ENCODE measurements around the gene METTL8. TPM values are rescaled to one million over a fixed set of nuclear protein-coding genes. Genes with fewer than 3 reads are reported as not detected.

METTL8 gene
- total and polyA plus RNA-seq, 2 experiments from 2014 or later: 16.8 to 30.5 TPM

DNA sequence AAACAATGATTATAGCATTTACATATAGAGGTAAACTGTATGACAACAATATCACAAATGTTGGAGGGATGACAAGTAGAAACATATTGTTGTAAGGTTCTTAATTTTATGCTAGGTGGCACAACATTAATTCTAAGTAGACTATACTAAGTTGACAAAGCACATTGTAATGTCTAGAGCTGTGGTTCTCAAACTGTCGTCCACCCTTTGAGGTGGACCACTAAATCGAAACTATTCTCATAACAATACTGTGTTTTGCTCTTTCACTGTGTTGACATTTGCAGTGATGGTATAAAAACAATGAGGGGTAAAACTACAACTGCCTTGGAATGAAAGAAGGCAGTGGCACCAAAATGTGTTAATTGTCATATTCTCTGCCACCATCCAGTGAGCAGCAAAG, 66.1 kb downstream of the METTL8 start:
- H2AFZ ChIP-seq: no peak overlapping the region
- no peaks in the 10 kb centered on the region for H3K36me3 ChIP-seq (replicated peaks; ENCODE audit: insufficient read depth, low read depth)
- DNase-seq (ENCODE audit: low spot score): no peak
- H3K4me2 ChIP-seq: no peak overlapping the region
- no peaks in the 10 kb centered on the region for H3K27me3 ChIP-seq
- no peaks in the 10 kb centered on the region for H3K4me1 ChIP-seq (ENCODE audit: insufficient read depth)
- TF ChIP-seq CTCF (IDR thresholded peaks at IDR 0.05; ENCODE audit: poor library complexity): no peak
- TF ChIP-seq EZH2phosphoT487 (IDR thresholded peaks at IDR 0.05; ENCODE audit: low read depth, severe bottlenecking, unreplicated experiment): no peak
- TF ChIP-seq EZH2 (IDR thresholded peaks at IDR 0.05; ENCODE audit: borderline replicate concordance): no peak
- H3K9me2 ChIP-seq (replicated peaks; ENCODE audit: insufficient read depth): no peaks in the 10 kb centered on the region
- H4K20me1 ChIP-seq (ENCODE audit: insufficient read depth, poor library complexity, severe bottlenecking): no peaks in the 10 kb centered on the region
- no peak overlapping the region for H3K27ac ChIP-seq
- peaks cover 2% of the 10 kb centered on the region for H3K79me2 ChIP-seq
- H3K9me3 ChIP-seq (ENCODE audit: low read depth): peaks cover 5% of the 10 kb centered on the region
- no peak overlapping the region for H3K4me3 ChIP-seq
- 96% methylated on average over 2 of the region's 2 CpGs for WGBS (ENCODE audit: low lambda C conversion rate, missing lambda C conversion rate)

DNA sequence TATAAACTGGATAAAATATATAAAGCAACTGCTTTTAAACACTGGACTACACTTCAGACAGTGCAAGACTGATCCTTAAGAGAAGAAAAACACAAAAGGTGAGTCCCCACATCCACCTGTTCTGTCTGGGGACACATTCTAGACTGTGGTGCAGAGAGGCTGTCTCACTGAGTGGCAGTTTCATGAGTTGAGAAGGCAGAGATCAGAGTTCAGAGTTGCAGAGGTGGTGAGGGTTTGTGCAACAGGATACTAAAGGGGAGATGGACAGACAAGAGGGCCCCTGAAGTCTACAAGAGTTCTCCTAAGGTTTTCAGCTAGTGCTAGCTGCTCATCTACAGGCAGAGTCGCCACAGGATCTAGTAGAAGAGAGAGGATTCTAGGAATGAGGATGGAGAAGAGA, 68.0 kb downstream of the METTL8 start:
- Histone ChIP-seq H3K4me2 (no peak overlapping the region), H3K27ac (no peak overlapping the region), H3K79me2 (peaks cover 2% of the 10 kb centered on the region), H3K27me3 (no peaks in the 10 kb centered on the region), H3K9me3 (ENCODE audit: low read depth) (peaks cover 5% of the 10 kb centered on the region), H4K20me1 (ENCODE audit: insufficient read depth, poor library complexity, severe bottlenecking) (no peaks in the 10 kb centered on the region), H3K36me3 (replicated peaks; ENCODE audit: insufficient read depth, low read depth) (no peaks in the 10 kb centered on the region), H2AFZ (no peak overlapping the region), H3K4me1 (ENCODE audit: insufficient read depth) (no peaks in the 10 kb centered on the region), H3K4me3 (no peak overlapping the region), H3K9me2 (replicated peaks; ENCODE audit: insufficient read depth) (no peaks in the 10 kb centered on the region)
- WGBS (ENCODE audit: low lambda C conversion rate, missing lambda C conversion rate): 95% methylated on average over 1 of the region's 1 CpG
- no peak for DNase-seq (ENCODE audit: low spot score)
- no peak for TF ChIP-seq EZH2 (IDR thresholded peaks at IDR 0.05; ENCODE audit: borderline replicate concordance)
- no peak for TF ChIP-seq CTCF (IDR thresholded peaks at IDR 0.05; ENCODE audit: poor library complexity)

- no peak overlapping the region for H2AFZ ChIP-seq
- no peak for TF ChIP-seq CTCF (IDR thresholded peaks at IDR 0.05; ENCODE audit: poor library complexity)
- no peak for TF ChIP-seq EZH2phosphoT487 (IDR thresholded peaks at IDR 0.05; ENCODE audit: low read depth, severe bottlenecking, unreplicated experiment)
- no peak for TF ChIP-seq EZH2 (IDR thresholded peaks at IDR 0.05; ENCODE audit: borderline replicate concordance)
- H3K27me3 ChIP-seq: no peaks in the 10 kb centered on the region
- no peaks in the 10 kb centered on the region for H3K4me1 ChIP-seq (ENCODE audit: insufficient read depth)
- peaks cover 2% of the 10 kb centered on the region for H3K79me2 ChIP-seq
- H3K9me2 ChIP-seq (replicated peaks; ENCODE audit: insufficient read depth): no peaks in the 10 kb centered on the region
- no peak for DNase-seq (ENCODE audit: low spot score)
- no peak overlapping the region for H3K27ac ChIP-seq
- H3K9me3 ChIP-seq (ENCODE audit: low read depth): peaks cover 5% of the 10 kb centered on the region
- no peak overlapping the region for H3K4me3 ChIP-seq
- WGBS (ENCODE audit: low lambda C conversion rate, missing lambda C conversion rate): 80% methylated on average over 7 of the region's 7 CpGs
- no peak overlapping the region for H3K4me2 ChIP-seq
- no peaks in the 10 kb centered on the region for H3K36me3 ChIP-seq (replicated peaks; ENCODE audit: insufficient read depth, low read depth)
- H4K20me1 ChIP-seq (ENCODE audit: insufficient read depth, poor library complexity, severe bottlenecking): no peaks in the 10 kb centered on the region
Measured at GRCh38 chr2:171365232-171365631, 68.6 kb downstream of the METTL8 start.

DNA sequence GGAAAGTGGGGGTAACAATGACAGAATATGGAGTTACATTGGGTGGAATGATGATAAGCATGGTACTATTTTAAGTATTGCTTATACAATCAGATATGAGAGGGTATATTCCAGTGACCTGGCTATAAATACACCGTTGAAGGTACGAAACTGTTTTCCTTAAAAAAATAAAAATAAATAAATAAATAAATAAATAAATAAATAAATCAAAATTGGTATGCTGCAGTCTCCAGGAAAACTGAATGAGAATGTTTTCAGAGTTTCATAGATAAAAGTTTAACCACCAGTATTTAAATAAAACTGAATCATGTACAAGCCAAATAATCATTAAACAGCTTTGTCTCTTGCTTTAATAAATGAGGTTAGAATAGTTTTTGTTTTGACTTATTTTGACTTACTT, 71.4 kb downstream of the METTL8 start:
- no peak overlapping the region for H3K27ac ChIP-seq
- H3K9me2 ChIP-seq (replicated peaks; ENCODE audit: insufficient read depth): no peaks in the 10 kb centered on the region
- H3K4me2 ChIP-seq: no peak overlapping the region
- no peak overlapping the region for H3K4me3 ChIP-seq
- H3K4me1 ChIP-seq (ENCODE audit: insufficient read depth): no peaks in the 10 kb centered on the region
- H3K79me2 ChIP-seq: peaks cover 2% of the 10 kb centered on the region
- TF ChIP-seq CTCF (IDR thresholded peaks at IDR 0.05; ENCODE audit: poor library complexity): no peak
- no peak for TF ChIP-seq EZH2phosphoT487 (IDR thresholded peaks at IDR 0.05; ENCODE audit: low read depth, severe bottlenecking, unreplicated experiment)
- TF ChIP-seq EZH2 (IDR thresholded peaks at IDR 0.05; ENCODE audit: borderline replicate concordance): no peak
- H3K27me3 ChIP-seq: no peaks in the 10 kb centered on the region
- no peaks in the 10 kb centered on the region for H3K36me3 ChIP-seq (replicated peaks; ENCODE audit: insufficient read depth, low read depth)
- peaks cover 5% of the 10 kb centered on the region for H3K9me3 ChIP-seq (ENCODE audit: low read depth)
- no peak for DNase-seq (ENCODE audit: low spot score)
- 100% methylated on average over 2 of the region's 2 CpGs for WGBS (ENCODE audit: low lambda C conversion rate, missing lambda C conversion rate)
- H2AFZ ChIP-seq: no peak overlapping the region
- H4K20me1 ChIP-seq (ENCODE audit: insufficient read depth, poor library complexity, severe bottlenecking): no peaks in the 10 kb centered on the region
